Endothelial cell of umbilical vein (primary cell): Measurements from ENCODE around the gene FEZF2. TPM values are rescaled to one million over a fixed set of nuclear protein-coding genes. Genes with fewer than 3 reads are reported as not detected.

Source experiments
- BruUV-seq: library from RNA; stranded (reverse); fragments of 400-500 nt; replicated peaks from 2 replicates; lab custom pipeline; 2021; lab: Mats Ljungman, UMichigan
- CTCF ChIA-PET: fragments of 300-600, 350-600 bp; sonication (Branson Sonifier 250); formaldehyde crosslinking; loops from one replicate; lab custom pipeline; 2021; ENCODE audit warnings: antibody characterized with exemption, inconsistent platforms; lab: Charles Lee
- POLR2A ChIA-PET: fragments of 300-600, 350-600 bp; sonication (Branson Sonifier 250); formaldehyde crosslinking; loops from one replicate; lab custom pipeline; 2021; ENCODE audit warnings: antibody characterized with exemption, inconsistent platforms; lab: Charles Lee
- DNase-seq: peaks from one replicate; pipeline ENCODE4 v3.0.0-alpha.2; 2011; ENCODE audit warnings: low read depth, low spot score
- FAIRE-seq: peaks from 2 replicates; lab custom pipeline; 2011; peaks lifted over from hg19 to GRCh38; lab: Jason Lieb, UNC
- H2AFZ ChIP-seq: 2 replicates; pipeline ENCODE4 v1.6.0; 2012; ENCODE audit warnings: low read depth, low read length, control low read depth, inconsistent platforms
- H3K27ac ChIP-seq: 2 replicates; pipeline ENCODE4 v1.5.1; 2011; ENCODE audit warnings: low read depth, mild to moderate bottlenecking, control low read depth, low read length, moderate library complexity; ENCODE audit not compliant: insufficient read depth
- H3K27me3 ChIP-seq, 2 experiments: 2 replicates each; pipeline versions ENCODE4 v1.6.0 to v1.6.1; 2011; ENCODE audit warnings: low read length in 2 of 2, mixed read lengths in 1 of 2; ENCODE audit not compliant: control insufficient read depth in 2 of 2, insufficient read depth in 2 of 2
- H3K36me3 ChIP-seq, 2 experiments: 2 replicates in 1 of 2; 3 replicates in 1 of 2; pipeline ENCODE4 v1.5.1; 2011; ENCODE audit warnings: low read length in 2 of 2, mild to moderate bottlenecking in 1 of 2, moderate library complexity in 1 of 2; ENCODE audit not compliant: control insufficient read depth in 2 of 2, insufficient read depth in 2 of 2; ENCODE audit errors: extremely low read depth in 1 of 2
- H3K4me1 ChIP-seq: 3 replicates; pipeline ENCODE4 v1.5.1; 2011; ENCODE audit warnings: mild to moderate bottlenecking, low read length; ENCODE audit not compliant: control insufficient read depth, insufficient read depth; ENCODE audit errors: extremely low read depth
- H3K4me2 ChIP-seq: 2 replicates; pipeline ENCODE4 v1.6.1; 2011; ENCODE audit warnings: low read length, control low read depth, mixed read lengths; ENCODE audit not compliant: insufficient read depth
- H3K4me3 ChIP-seq, 3 experiments: fragments of 200-600 bp in 1 of 3; sonication (generic), shearing (Covaris generic) in 1 of 3; replicated peaks in 1 of 3; 2 replicates each; pipeline ENCODE4 v1.5.1; 2011 to 2016; ENCODE audit warnings: control low read depth in 3 of 3, low read length in 3 of 3, mild to moderate bottlenecking in 2 of 3, inconsistent platforms in 1 of 3, low read depth in 1 of 3, moderate library complexity in 1 of 3; ENCODE audit not compliant: insufficient read depth in 1 of 3
- H3K79me2 ChIP-seq: 2 replicates; pipeline ENCODE4 v1.6.0; 2012; ENCODE audit warnings: low read length, inconsistent platforms; ENCODE audit not compliant: control insufficient read depth, insufficient read depth
- H3K9ac ChIP-seq: replicated peaks from 2 replicates; pipeline ENCODE3; 2011; ENCODE audit warnings: low read length, control low read depth; ENCODE audit not compliant: insufficient read depth; ENCODE audit errors: extremely low read depth
- H3K9me1 ChIP-seq: replicated peaks from 3 replicates; pipeline ENCODE4 v1.6.0; 2011; ENCODE audit warnings: mild to moderate bottlenecking, low read length; ENCODE audit not compliant: control insufficient read depth, insufficient read depth; ENCODE audit errors: extremely low read depth
- H3K9me3 ChIP-seq: replicated peaks from 2 replicates; pipeline ENCODE4 v1.5.1; 2012; ENCODE audit warnings: low read length, inconsistent platforms; ENCODE audit not compliant: control insufficient read depth, insufficient read depth
- H4K20me1 ChIP-seq: replicated peaks from 2 replicates; pipeline ENCODE3; 2011; ENCODE audit warnings: mild to moderate bottlenecking, low read length; ENCODE audit not compliant: control insufficient read depth, insufficient read depth; ENCODE audit errors: extremely low read depth
- EZH2 ChIP-seq: IDR thresholded peaks from 2 replicates; pipeline ENCODE4 v1.6.1; 2012; ENCODE audit warnings: borderline replicate concordance, low read depth, mild to moderate bottlenecking, moderate library complexity, low read length, inconsistent platforms; ENCODE audit not compliant: severe bottlenecking
- GATA2 ChIP-seq: IDR thresholded peaks from 2 replicates; pipeline ENCODE4 v1.7.0; 2011; ENCODE audit warnings: low read depth, mild to moderate bottlenecking, moderate library complexity, mixed read lengths, low read length; ENCODE audit not compliant: insufficient read length, insufficient read depth
- MAX ChIP-seq: IDR thresholded peaks from 2 replicates; pipeline ENCODE4 v1.6.1; 2011; ENCODE audit not compliant: insufficient read depth, insufficient read length
- POLR2A ChIP-seq: IDR thresholded peaks from 2 replicates; pipeline ENCODE4 v1.6.1; 2012; ENCODE audit warnings: low read depth, mild to moderate bottlenecking, control low read depth, low read length
- dilution Hi-C: fragments of 300-500 bp; cut with MboI; formaldehyde crosslinking; loops from one replicate; pipeline ENCODE4 v1.15.0; 2019; ENCODE audit warnings: low sequenced_read_pairs; ENCODE audit not compliant: extremely low pct_ligation_motif_present
- intact Hi-C: fragments of 100-400 bp; cut with micrococcal nuclease; formaldehyde crosslinking; loops from one replicate; pipeline ENCODE4 v1.10.0; 2022
- polyA plus RNA-seq, 4 experiments: library from polyadenylated mRNA; depleted of rRNA in 3 of 4; stranded (reverse) in 3 of 4; unstranded in 1 of 4; fragments of >200 nt; gene quantifications; 2 replicates each; pipeline versions ENCODE4 v1.2.1 to v1.2.3, GENCODE V29; 2011 to 2012; ENCODE audit warnings: missing spikeins in 1 of 4
- total RNA-seq: library from RNA; stranded (reverse); gene quantifications from 2 replicates; pipeline ENCODE4 v1.2.3, GENCODE V29; 2021
- TF ChIP-seq, protein P1 (sequence below), 2 donors: IDR thresholded peaks; 1 replicate in 1 of 2; 2 replicates in 1 of 2; pipeline ENCODE4 v1.5.1; 2011; ENCODE audit warnings: low read length in 2 of 2, mild to moderate bottlenecking in 2 of 2, moderate library complexity in 2 of 2, control low read depth in 1 of 2, inconsistent platforms in 1 of 2, low read depth in 1 of 2; ENCODE audit not compliant: insufficient read depth in 1 of 2; ENCODE audit errors: extremely low read depth in 1 of 2

The FEZF2 gene
- total and polyA plus RNA-seq, 2 donors (not counting 3 experiments of a cell fraction or from before 2014, with no cell fraction given), result not detected

- no peaks in the 10 kb centered on the region for H3K36me3 ChIP-seq
- POLR2A ChIA-PET, result no interaction called here
- TF ChIP-seq GATA2 (no peak), EZH2 (peak; percentile 37), MAX (no peak), POLR2A (no peak)
- TF ChIP-seq, protein P1, sequence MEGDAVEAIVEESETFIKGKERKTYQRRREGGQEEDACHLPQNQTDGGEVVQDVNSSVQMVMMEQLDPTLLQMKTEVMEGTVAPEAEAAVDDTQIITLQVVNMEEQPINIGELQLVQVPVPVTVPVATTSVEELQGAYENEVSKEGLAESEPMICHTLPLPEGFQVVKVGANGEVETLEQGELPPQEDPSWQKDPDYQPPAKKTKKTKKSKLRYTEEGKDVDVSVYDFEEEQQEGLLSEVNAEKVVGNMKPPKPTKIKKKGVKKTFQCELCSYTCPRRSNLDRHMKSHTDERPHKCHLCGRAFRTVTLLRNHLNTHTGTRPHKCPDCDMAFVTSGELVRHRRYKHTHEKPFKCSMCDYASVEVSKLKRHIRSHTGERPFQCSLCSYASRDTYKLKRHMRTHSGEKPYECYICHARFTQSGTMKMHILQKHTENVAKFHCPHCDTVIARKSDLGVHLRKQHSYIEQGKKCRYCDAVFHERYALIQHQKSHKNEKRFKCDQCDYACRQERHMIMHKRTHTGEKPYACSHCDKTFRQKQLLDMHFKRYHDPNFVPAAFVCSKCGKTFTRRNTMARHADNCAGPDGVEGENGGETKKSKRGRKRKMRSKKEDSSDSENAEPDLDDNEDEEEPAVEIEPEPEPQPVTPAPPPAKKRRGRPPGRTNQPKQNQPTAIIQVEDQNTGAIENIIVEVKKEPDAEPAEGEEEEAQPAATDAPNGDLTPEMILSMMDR (IDR thresholded peaks at IDR 0.05; ENCODE audit: extremely low read depth in 1 of 2, insufficient read depth in 1 of 2, low read depth in 1 of 2, low read length in 2 of 2), result no peak
- no peak overlapping the region for H2AFZ ChIP-seq
- CTCF ChIA-PET, result interaction anchor here (1.0 kb wide), 1 partner anchor 11 kb away, joined by 3 read pairs; no protein-coding TSS in a partner anchor
- DNase-seq (no peak), FAIRE-seq (no peak)
- no peaks in the 10 kb centered on the region for H3K79me2 ChIP-seq
- no peaks in the 10 kb centered on the region for H4K20me1 ChIP-seq
- no TSS peak for BruUV-seq
- H3K27me3 ChIP-seq, result peaks cover 90 to 98% of the 10 kb centered on the region in 2 experiments
- H3K4me3 ChIP-seq, result peak overlapping the region in 2 of 3 experiments; percentile 10 to 32
- H3K27ac ChIP-seq, result no peak overlapping the region
- H3K4me1 ChIP-seq, result no peaks in the 10 kb centered on the region
- H3K9me3 ChIP-seq, result no peaks in the 10 kb centered on the region
- dilution Hi-C loops, result no loop called here
- H3K4me2 ChIP-seq, result peak overlapping the region; percentile 55
- intact Hi-C loops, result no loop called here
- H3K9ac ChIP-seq, result no peak overlapping the region
- H3K9me1 ChIP-seq, result no peaks in the 10 kb centered on the region
Measured at GRCh38 chr3:62374341-62375218, 1.2 kb upstream of the FEZF2 start.
